HG02884 (cell line): ENCODE measurements around the gene PGAP2.

Experiments
- ATAC-seq: cut with Tn5 transposase; IDR thresholded peaks from one replicate; pipeline ENCODE4 v1.9.1; 2021; ENCODE audit warnings: mild to moderate bottlenecking, moderate library complexity; ENCODE audit not compliant: unreplicated experiment

PGAP2 gene

DNA sequence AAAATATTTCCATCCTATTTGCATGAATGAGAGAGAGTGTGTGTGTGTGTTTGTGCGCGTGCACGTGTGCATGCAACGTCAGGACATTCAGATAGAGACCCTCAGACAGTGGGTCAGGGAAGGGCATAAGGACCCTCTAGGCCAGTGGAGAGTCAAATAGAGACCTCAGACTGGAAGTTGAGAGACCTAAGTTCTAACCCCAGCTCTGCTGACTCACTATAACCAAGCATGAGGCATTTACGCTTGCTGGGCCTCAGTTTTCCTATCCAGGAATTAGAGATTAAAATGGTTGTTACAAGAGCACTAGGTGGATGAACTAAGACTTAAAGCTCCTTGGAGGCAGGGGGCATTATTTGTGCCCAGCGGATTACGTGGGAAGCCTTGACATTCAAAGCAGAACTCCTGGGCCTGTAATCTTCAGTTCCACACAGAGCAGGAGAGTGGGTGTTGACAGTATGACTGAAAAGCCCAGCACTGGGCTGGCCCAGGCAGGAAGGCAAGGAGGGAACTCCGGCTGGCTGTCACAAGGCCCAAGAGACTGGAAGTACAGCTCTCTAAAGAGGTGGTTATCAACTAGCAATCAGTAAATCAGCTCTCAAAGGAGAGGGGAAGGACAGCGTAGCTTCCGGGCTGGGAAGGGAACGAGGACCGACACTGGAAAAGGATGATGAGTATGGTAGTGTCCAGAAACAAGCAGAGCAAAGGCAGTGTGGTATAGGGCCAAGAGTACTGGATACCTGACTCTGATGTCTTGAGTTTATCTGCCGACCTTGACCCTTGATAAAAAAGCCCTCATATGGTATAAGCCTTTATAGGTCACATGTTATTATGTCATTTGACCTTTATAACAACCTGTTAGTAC lies 23.2 kb downstream of the PGAP2 start:
- ATAC-seq: no peak

DNA sequence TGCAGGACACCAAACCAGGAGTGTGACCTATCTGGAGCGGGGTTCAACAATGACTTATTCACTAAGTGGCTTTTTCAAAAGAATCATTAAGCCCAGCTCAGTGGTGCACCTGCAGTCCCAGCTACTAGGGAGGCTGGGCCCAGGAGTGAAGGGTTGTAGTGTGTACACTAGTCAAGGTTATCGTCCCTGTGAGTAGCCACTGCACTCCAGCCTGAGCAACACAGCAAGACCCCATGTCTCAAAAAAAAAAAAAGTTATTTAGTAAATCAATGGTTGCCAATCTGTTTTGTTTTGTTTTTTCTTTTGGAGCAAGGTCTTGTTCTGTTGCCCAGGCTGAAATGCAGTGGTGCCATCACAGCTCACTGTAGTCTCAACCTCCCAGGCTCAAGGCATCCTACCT lies 24.5 kb downstream of the PGAP2 start:
- no peak for ATAC-seq

- no peak for ATAC-seq
These were observed 25.1 kb downstream of the PGAP2 start for GRCh38 chr11:3833449-3833848.

- ATAC-seq: no peak
These were observed 25.9 kb downstream of the PGAP2 start for GRCh38 chr11:3834349-3834663.

- no peak for ATAC-seq
These were observed 26.5 kb downstream of the PGAP2 start for GRCh38 chr11:3834664-3835461.

- no peak for ATAC-seq
These were observed 27.4 kb downstream of the PGAP2 start for GRCh38 chr11:3835751-3836150.

GRCh38 chr11:3836903-3837302 lies 28.5 kb downstream of the PGAP2 start:
- no peak for ATAC-seq

GRCh38 chr11:3837793-3838192 lies 29.4 kb downstream of the PGAP2 start:
- ATAC-seq: no peak

DNA sequence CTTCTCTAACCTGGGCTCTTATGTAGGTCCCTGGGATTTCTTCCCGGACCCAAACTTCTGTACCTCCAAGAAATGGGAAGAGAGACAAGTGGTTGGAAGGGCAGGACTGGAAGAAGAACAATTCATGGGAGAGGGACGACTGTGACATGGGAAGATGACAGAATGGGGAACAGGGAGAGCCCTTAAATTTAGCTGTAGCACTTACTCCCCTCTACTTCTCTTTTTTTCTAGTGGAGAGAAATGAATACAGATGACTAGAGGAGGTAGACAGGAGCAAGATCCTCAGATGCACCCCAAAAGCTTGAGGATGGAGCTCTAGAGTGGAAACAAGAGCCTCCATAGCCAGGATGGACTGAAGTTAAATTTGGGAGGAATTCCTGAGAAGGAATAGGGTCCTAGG lies 30.1 kb downstream of the PGAP2 start:
- ATAC-seq: no peak

GRCh38 chr11:3840004-3840869 lies 31.9 kb downstream of the PGAP2 start:
- ATAC-seq: no peak

GRCh38 chr11:3840870-3841425 lies 32.6 kb downstream of the PGAP2 start, which contains the start of gene RHOG:
RHOG (minus strand) TSS chr11:3840959; CDS start chr11:3828138, 12,821 bp downstream.
- ATAC-seq: peak; percentile 40

GRCh38 chr11:3841426-3842350 lies 33.3 kb downstream of the PGAP2 start:
- peak; percentile 50 for ATAC-seq

GRCh38 chr11:3843326-3843725 lies 35.0 kb downstream of the PGAP2 start:
- no peak for ATAC-seq

DNA sequence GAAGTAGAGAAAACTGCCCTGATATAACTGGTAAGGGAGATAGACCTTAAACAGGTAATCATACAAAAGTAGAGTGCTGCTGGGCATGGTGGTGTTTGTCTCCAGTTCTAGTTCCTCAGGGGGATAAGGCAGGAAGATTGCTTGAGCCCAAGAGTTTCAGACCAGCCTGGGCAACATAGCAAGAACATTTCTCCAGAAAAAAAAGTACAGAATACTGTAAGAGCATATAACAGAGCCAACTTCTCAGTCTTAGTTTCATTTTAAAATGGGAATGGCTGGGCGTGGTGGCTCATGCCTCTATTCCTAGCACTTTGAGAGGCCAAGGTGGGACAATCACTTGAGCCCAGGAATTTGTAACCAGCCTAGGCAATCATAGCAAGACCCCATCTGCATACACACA lies 36.9 kb downstream of the PGAP2 start:
- ATAC-seq: no peak

DNA sequence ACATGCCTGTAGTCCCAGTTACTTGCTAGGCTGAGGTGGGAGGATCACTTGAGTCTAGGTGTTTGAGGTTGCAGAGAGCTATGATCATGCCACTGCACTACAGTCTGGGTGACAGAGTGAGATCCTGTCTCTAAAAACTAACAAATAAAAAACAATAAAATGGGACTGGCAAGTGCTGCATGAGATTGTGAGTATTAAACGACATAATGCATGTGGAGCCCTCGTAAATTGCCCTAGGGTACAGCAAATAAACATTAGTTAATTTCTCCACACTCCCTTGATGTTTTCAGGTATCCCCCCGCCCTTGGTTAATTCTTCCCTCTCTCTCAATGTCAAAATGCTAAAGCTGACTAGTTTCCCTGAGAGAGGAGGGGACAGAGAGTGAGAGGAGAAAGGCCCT lies 37.3 kb downstream of the PGAP2 start:
- no peak for ATAC-seq

- no peak for ATAC-seq
These were observed 41.0 kb downstream of the PGAP2 start for GRCh38 chr11:3849297-3849874.

DNA sequence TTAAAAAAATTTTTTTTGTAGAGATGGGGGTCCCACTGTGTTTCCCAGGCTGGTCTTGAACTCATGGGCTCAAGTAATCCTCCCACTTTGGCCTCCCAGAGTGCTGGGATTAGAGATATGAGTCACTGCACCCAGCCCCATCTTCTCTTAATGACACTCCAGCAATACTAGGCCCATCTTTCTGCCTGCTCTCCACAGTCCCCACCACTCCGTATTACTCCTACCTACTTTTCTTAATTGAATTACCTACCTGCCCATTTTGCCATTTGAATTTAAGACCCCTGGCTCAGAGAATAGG lies 45.1 kb downstream of the PGAP2 start:
- no peak for ATAC-seq

DNA sequence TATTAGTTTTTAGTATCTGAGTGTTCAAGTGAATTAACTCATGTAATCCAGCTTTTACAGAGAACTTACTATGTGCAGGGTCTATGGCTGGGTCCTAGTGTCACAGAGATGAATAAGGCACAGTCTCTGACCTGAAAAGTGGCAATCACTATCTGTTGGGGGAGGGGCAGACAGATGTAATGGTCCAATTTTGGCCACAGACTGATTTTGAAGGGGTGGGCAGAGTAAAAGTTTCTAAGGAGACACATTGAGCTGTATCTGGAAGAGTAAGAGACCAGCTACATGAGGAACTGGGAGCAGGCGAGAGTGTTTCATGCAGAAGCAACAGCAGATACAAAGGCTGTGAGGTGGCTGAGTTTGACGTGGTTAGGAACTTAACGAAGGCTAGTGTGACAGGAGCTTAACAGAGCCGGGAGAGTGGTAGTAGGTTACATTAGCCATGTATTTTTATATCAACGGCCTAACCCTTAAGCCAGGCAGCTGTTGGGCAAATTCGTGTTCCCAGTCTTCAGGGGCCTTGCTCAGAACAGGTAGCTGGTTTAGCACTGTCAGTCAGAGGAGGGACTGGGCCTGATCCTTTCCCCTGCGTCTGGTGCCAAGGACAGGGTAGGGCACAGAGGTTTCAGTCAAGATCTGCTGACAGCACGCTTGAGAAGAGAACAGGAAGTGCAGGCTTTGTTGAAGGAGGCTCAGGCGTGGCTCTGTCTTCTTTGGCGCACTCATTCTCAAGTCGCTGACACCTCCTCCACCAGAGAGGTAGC lies 45.7 kb downstream of the PGAP2 start:
- peak; percentile 34 for ATAC-seq

- ATAC-seq: no peak
These were observed 46.3 kb downstream of the PGAP2 start for GRCh38 chr11:3854660-3854976.
